GM20000 (cell line): ENCODE data around the gene SLC51A.

Experiments used
- DNase-seq: peaks from one replicate; pipeline ENCODE4 v3.0.0; 2012; ENCODE audit warnings: low spot score
- TF ChIP-seq, protein P1 (sequence below): IDR thresholded peaks from 2 replicates; pipeline ENCODE4 v1.5.1; 2012; ENCODE audit warnings: mild to moderate bottlenecking, control low read depth; ENCODE audit errors: extremely low read depth, missing control alignments

The SLC51A gene

DNA sequence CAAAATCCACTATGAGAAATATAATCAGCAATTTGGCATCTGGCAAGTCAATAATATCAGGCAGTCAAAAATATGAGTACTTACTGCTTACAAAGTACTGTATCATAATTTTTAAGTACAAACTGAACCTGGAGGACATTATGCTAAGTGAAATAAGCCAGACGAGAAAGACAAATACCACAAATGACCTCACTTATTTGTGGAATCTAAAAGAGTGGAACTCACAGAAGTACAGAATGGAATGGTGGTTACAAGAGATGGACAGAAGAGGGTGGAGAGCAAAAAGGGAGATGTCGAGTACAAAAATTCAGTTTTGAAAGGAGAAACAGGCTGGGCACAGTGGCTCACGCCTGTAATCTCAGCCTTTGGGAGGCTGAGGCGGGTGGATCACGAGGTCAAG, 58.8 kb downstream of the SLC51A start:
- TF ChIP-seq, protein P1, sequence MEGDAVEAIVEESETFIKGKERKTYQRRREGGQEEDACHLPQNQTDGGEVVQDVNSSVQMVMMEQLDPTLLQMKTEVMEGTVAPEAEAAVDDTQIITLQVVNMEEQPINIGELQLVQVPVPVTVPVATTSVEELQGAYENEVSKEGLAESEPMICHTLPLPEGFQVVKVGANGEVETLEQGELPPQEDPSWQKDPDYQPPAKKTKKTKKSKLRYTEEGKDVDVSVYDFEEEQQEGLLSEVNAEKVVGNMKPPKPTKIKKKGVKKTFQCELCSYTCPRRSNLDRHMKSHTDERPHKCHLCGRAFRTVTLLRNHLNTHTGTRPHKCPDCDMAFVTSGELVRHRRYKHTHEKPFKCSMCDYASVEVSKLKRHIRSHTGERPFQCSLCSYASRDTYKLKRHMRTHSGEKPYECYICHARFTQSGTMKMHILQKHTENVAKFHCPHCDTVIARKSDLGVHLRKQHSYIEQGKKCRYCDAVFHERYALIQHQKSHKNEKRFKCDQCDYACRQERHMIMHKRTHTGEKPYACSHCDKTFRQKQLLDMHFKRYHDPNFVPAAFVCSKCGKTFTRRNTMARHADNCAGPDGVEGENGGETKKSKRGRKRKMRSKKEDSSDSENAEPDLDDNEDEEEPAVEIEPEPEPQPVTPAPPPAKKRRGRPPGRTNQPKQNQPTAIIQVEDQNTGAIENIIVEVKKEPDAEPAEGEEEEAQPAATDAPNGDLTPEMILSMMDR: no peak

DNA sequence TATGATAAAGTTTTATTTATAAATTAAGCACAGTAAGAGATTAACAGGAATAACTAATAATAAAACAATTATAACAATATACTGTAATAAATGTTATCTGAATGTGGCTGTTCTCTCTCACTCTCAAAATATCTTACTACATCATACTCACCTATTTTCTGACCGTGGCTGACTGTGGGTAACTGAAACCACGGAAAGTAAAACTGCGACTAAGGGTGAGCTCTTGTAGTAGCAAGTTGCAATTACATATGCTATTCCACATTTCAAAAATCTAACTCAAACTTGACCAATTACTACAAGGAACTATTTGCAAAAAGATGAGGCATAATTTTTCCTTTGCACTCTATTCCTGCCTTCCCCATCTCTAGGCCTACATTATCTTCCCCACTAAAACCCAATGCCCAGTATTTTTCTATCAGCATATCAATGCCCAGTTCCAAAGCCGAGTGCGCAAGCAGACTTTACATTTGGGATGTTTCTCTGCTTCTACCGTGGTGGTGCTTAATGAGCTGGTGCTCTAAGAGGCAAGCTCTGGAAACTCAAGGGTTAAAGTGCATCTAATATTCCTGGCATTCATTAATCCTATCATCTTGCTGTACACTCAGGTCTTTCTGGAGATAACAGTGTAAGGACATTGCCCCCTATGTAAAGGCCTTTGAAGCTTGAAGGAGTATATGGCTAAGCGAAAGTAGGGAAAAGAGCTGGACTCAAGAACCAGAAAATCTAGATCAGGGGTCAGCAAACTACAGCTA, 64.5 kb downstream of the SLC51A start:
- DNase-seq: peak; percentile 59
- TF ChIP-seq, protein P1: no peak

More for the DNA sequence above, 58.8 kb downstream of the SLC51A start:
- no peak for DNase-seq

DNA sequence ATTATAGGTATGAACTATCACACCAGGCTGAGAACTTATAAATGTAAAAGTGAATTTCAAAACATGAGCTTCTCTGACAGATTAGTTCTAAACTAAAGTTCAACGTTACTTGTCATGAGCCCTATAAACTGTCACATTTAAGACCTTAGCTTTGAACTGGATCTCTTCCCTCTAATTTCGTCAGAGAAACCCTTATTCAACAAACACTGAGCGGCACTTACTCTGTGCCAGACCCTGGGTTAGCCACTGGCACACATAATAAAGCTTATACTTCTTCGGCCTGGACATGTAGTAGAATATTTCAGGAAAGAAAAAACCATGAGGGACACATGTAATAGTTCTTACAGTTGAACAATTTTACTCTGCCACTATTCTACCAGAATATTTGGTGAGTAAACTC, 65.6 kb downstream of the SLC51A start:
- no peak for DNase-seq
- TF ChIP-seq, protein P1: no peak
